HG03575 (cell line): Measurements from ENCODE around the gene EPS8.
"Not testable (repeated sequence)": the region's sequence is repeated elsewhere in the genome, so short reads cannot be mapped to it uniquely, and the experiment has no call there.

ENCODE experiments used
- ATAC-seq: cut with Tn5 transposase; IDR thresholded peaks from one replicate; pipeline ENCODE4 v1.9.1; 2021; ENCODE audit not compliant: unreplicated experiment, insufficient number of reproducible peaks, low FRiP score; ENCODE audit errors: extremely low read depth

EPS8 gene

DNA sequence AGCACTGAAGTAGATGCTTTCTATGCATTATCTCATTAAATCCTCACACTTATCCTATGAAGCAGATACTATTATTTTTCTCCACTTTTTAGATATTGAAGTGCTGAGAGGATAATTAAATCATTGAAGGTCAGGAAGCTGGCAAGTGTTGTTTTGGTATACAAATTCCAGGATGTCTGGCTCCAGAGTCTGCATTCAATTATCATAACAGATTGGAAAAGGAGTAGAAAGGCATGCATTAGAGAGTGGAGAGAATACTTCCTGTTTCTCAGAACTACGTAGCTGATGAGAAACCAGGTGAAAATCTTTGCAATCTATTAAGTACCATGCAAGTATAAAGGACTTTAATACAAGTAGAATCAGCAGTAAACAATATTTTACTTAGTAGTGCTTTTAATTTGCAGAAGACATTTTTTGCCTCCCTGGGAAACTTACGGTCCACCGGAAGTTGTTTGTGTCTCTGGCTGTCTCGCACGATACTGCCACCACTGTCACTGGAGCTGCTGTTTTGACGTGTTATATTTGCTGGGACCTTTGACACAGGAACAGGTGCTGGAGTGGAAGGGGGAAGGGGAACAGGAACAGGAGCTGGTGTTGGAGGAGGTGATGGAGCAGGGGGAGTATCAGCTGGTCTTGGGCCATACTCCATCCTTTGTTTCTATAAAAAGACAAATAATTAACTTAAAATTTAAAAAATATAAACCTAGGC is 158.0 kb downstream of the EPS8 start:
- ATAC-seq, result no peak

DNA sequence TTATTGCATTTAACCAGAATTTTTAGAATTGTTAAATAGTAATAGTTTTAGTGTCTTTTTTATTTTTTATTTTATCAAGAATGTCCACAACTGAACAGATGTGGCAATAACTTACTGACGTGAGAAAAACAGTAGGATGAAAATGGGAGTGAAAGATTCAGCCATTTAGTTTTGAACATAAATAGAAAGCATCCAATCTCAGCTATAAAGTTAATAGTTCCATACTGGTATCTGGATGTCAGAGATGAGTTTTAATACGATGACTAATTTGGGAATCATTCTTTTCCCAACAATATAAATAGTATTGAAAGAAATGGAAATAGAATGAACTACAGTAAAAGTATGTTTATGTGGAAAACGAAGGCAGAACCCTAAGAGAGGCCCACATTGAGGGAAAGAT is 159.4 kb downstream of the EPS8 start:
- ATAC-seq, result no peak

GRCh38 chr12:15629108-15629507 is 160.1 kb downstream of the EPS8 start:
- ATAC-seq, result no peak

DNA sequence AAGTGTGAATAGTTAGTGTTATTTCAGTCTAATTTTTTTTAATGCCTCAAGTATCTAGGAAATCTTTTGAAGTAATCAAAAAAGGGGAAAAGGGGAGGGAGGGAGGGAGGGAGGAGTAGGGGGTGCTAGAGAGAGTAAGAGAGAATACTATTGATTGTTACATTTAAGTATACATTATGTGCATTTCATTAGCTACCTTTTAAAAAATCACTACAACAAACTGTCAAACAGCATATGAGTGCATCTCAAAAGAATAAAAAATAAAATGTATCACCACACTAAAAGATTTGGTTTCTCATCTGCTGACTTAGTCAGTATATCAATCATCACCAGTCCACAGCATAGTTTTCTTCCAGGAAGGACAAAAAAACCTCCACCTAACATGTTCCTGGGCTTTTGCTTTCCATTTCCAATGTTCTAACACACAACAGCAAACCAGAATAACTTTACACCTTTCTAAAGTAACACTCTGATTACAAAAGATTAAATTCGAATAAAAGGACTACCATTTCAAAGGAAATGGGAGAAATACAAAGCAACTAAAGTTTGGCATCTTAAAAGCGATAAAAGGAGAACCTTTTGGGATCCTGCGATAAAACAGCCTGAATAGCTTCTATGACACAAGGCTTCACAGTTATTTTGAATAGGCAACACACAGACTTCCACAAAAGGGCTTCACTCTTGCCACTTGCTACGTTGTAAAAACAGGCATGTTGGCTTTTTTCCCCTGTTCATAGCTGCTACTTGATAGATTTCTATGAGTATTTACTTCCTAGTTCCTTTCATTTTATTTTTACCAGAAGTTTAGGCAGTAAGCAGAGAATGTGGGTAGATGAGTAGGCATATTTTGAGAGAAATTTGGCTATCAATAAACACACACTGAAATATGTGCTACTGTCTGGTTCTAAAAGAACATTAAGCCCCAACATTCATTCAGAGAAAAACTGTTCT is 160.9 kb downstream of the EPS8 start:
- no peak for ATAC-seq

DNA sequence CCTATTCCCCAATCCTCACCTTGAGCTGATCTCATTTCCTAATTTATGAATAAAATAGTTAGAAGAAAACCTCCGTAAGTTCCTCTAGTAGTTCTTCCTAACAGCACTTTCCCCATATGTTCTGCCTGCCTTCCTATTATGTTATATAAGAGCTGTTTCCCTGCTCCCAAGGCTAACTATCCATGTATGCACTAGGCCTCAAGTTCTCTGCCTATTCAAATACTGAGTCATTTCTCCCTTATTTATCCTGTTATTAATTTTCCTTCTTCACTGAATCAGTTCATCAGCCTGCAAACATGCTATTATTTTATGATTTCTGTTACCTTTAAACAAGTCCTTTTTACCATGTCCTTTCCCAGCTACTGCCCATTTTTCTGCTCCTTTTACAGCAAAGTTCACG is 164.1 kb downstream of the EPS8 start:
- ATAC-seq, result no peak

DNA sequence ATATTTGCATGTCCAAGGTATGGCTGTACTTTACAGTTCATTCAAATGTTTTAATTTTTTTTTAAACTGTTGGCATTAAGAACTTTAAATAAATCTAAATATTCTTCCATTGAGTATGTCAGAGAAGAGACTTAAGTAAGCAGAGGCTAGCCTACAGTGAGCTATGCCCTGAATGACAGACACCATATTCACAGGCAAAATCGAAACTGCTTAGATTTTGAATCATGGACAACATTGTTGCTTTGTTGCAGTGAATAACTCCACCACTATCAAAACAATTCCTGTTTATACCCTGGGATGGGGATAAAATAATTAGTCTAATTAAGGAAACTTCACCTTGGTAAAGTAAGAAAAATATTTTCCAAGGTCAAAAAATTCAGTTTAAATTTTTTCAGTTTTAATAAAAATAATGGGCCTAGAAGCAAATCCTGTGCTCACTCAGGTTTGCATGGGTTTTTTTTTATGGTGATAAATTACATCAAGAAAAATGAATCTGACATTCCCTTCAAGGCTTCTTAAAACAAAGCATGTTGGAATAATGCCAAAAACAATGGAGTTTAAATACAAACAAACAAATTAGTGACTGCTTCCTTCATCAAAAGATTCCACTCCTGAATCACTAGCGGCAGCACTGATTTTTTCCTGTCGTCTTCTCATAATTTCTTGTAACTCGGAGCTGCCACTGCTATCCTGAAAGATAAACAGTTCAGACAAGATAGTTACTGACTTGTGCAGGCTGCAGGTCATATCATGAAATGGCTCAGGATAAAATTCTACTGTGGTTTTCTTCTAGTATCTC is 168.2 kb downstream of the EPS8 start:
- ATAC-seq, result no peak

DNA sequence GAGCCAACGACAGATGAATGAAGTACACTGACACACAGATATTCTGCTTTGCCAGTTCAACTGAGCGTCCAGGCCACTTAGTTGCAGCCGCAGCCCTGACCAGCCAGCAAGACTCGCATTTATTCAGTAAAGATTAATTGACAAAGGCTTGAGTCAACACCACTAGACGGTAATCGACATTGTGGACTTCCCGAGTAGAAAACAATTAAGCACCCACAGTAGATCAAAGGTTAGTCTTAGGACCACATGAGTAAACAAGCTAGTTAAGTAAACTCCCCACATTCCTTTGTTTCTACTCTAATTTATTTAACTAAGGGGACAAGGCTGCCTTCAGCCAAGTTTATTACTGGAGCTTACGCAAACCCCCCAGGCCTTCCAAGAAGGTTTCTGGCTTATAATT is 172.7 kb downstream of the EPS8 start:
- not testable (repeated sequence) for ATAC-seq

DNA sequence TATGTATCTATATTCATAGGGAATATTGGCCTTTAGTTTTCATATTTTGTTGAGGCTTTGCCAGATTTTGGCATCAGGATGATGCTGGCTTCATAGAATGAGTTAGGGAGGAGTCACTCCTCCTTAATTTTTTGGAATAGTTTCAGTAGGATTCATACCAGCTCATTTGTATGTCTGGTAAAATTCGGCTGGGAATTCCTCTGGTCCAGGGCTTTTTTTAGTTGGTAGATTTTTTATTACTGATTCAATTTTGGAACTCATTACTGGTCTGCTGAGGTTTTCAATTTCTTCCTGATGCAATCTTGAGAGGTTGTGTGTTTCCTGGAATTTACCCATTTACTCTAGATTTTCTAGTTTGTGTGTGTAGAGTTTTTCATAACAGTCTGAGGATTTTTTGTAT is 175.2 kb downstream of the EPS8 start:
- no peak for ATAC-seq

GRCh38 chr12:15608941-15609340 is 180.2 kb downstream of the EPS8 start:
- ATAC-seq, result no peak

DNA sequence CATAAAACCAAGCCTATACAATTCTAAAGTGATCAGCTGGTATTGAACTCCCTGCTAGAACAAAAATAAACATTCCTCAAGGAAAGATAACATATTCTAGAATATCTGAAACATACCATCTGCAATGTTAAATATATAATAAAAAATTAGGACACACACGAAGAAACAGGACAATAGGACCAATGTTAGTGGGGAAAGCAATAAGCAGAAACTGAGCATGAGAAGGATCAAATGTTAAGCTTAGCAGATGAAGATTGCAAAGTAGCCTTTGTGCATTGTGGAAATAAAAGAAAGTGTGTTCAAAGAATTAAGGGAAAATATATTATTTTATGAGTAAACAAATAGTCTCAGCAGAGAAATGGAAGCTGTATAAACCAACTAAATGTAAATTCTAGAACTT is 180.8 kb downstream of the EPS8 start:
- ATAC-seq, result no peak

GRCh38 chr12:15605881-15606590 is 183.2 kb downstream of the EPS8 start:
- no peak for ATAC-seq

- no peak for ATAC-seq
Observed at GRCh38 chr12:15603474-15604085, 185.6 kb downstream of the EPS8 start.

- no peak for ATAC-seq
Observed at GRCh38 chr12:15602051-15602672, 187.0 kb downstream of the EPS8 start.

DNA sequence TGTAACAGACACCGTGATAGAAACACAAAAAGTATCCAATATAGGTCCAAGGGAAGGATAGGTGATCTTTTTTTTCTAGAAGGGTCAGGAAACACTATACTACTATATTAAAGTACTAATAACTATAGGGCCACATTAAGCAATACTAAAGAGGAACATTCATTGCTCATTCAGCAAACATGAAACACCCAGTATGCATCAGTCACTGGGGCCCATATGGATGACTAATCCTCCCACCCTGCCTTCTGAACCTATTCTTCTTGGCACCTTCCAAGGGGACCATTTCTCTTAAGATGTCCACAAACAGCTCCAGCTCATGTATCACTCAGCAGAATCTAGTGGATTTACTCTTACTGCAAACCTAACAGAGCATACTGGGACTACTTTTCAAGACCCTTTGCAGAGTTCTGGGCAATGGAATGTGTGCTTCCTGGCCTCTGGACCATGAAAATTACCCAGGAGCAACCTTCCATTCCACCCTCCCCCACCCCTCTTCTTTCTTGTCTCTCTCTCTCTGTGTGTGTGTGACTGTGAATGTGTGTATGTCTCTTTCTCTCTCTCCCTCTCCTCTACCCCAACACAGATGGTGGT is 187.9 kb downstream of the EPS8 start:
- no peak for ATAC-seq

GRCh38 chr12:15600223-15600935 is 188.8 kb downstream of the EPS8 start:
- no peak for ATAC-seq

DNA sequence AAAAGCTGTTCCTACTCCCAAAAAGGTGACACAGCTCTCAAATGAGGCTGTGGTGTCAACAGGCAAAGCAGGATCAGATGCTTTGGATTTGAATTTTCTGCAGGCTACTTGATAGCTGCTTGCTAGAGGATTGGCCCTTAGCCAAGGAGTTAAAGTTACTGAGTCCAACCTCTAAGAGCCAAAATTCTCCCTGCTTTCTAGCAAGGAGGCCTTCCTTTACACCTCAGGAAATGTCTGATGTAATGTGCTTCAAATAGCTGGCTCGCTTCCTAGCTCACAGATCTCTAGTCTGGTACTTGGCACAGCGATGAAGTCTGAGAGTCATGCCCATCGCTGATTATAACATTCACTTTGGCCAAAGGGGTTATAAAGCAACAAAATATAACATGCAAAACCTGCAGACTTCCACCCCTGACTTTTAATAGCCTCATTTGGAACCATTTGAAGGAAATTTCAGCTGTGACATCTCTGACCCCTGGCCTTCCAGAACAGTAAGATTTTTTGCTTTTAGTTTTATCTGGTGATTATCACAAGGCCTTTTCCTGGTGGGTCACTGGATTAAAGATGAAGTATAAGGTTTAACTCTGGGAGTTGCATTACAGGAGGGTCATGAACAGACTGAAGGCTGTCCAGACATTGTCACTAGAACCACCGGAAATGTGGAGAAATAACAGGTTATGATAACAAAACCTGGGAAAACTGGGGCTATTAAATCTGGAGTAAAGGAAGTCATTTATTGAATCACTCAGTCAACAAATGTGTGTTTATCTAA is 189.7 kb downstream of the EPS8 start:
- no peak for ATAC-seq
